Inferior parietal cortex (tissue), 1 donor: ENCODE measurements around the gene NEK8.
A peak's percentile ranks its signal among the peaks of the same experiment; 100 is the strongest.

Experiments
- DNase-seq: peaks from one replicate; pipeline ENCODE4 v3.0.0-alpha.2; 2016; ENCODE audit errors: extremely low spot score

The NEK8 gene

GRCh38 chr17:28744972-28745785 is 16.6 kb downstream of the NEK8 start:
- peak; percentile 79 for DNase-seq

GRCh38 chr17:28745786-28746411 is 17.3 kb downstream of the NEK8 start:
- no peak for DNase-seq

GRCh38 chr17:28746611-28747050 is 18.0 kb downstream of the NEK8 start:
- no peak for DNase-seq

GRCh38 chr17:28747051-28747691 is 18.6 kb downstream of the NEK8 start:
- peak; percentile 62 for DNase-seq

- DNase-seq: no peak
Measured at GRCh38 chr17:28747801-28748750, 19.5 kb downstream of the NEK8 start.

GRCh38 chr17:28748852-28749515 is 20.4 kb downstream of the NEK8 start:
- no peak for DNase-seq

- no peak for DNase-seq
Measured at GRCh38 chr17:28749516-28750177, 21.1 kb downstream of the NEK8 start.

- DNase-seq: peak; percentile 96
Measured at GRCh38 chr17:28750178-28751047, 21.8 kb downstream of the NEK8 start.

- no peak for DNase-seq
Measured at GRCh38 chr17:28751600-28752366, 23.2 kb downstream of the NEK8 start.

- no peak for DNase-seq
Measured at GRCh38 chr17:28755486-28755885, 26.9 kb downstream of the NEK8 start.

- DNase-seq: no peak
Measured at GRCh38 chr17:28756049-28756804, 27.6 kb downstream of the NEK8 start.

- no peak for DNase-seq
Measured at GRCh38 chr17:28758411-28759121, 30.0 kb downstream of the NEK8 start.

GRCh38 chr17:28759256-28759865 is 30.8 kb downstream of the NEK8 start:
- DNase-seq: no peak

GRCh38 chr17:28760601-28761562 is 32.3 kb downstream of the NEK8 start:
- no peak for DNase-seq

- no peak for DNase-seq
Measured at GRCh38 chr17:28763137-28763799, 34.7 kb downstream of the NEK8 start.
